ENCODE data around the gene SKP1.

Gene SKP1

GRCh38 chr5:134149571-134150303 is 27.0 kb downstream of the SKP1 start:
- no peak for DNase-seq
- Mint-ChIP-seq H3K4me3 (no peak overlapping the region), H3K4me1 (peaks cover 51% of the 10 kb centered on the region), H3K27ac (peak overlapping the region; percentile 73), H3K36me3 (ENCODE audit: low read depth) (peaks cover 48% of the 10 kb centered on the region), H3K9me3 (no peaks in the 10 kb centered on the region), H3K27me3 (ENCODE audit: low read depth, poor library complexity) (peaks cover 6% of the 10 kb centered on the region)
- no peak for TF ChIP-seq CTCF (IDR thresholded peaks at IDR 0.05)

GRCh38 chr5:134148986-134149539 is 27.7 kb downstream of the SKP1 start:
- DNase-seq = no peak
- no peaks in the 10 kb centered on the region for H3K9me3 Mint-ChIP-seq
- H3K4me3 Mint-ChIP-seq = no peak overlapping the region
- H3K27me3 Mint-ChIP-seq (ENCODE audit: low read depth, poor library complexity) = peaks cover 6% of the 10 kb centered on the region
- TF ChIP-seq CTCF (IDR thresholded peaks at IDR 0.05) = no peak
- H3K36me3 Mint-ChIP-seq (ENCODE audit: low read depth) = peaks cover 44% of the 10 kb centered on the region
- H3K4me1 Mint-ChIP-seq = peaks cover 51% of the 10 kb centered on the region
- peak overlapping the region; percentile 91 for H3K27ac Mint-ChIP-seq

GRCh38 chr5:134148316-134148715 is 28.4 kb downstream of the SKP1 start:
- Mint-ChIP-seq H3K27ac (peak overlapping the region; percentile 56), H3K4me1 (peaks cover 51% of the 10 kb centered on the region), H3K4me3 (no peak overlapping the region), H3K9me3 (no peaks in the 10 kb centered on the region), H3K36me3 (ENCODE audit: low read depth) (peaks cover 38% of the 10 kb centered on the region), H3K27me3 (ENCODE audit: low read depth, poor library complexity) (peaks cover 6% of the 10 kb centered on the region)
- peak; percentile 28 for TF ChIP-seq CTCF (IDR thresholded peaks at IDR 0.05)
- DNase-seq = no peak

GRCh38 chr5:134146651-134147518 is 29.9 kb downstream of the SKP1 start:
- TF ChIP-seq CTCF (IDR thresholded peaks at IDR 0.05) = no peak
- peaks cover 49% of the 10 kb centered on the region for H3K4me1 Mint-ChIP-seq
- peaks cover 6% of the 10 kb centered on the region for H3K27me3 Mint-ChIP-seq (ENCODE audit: low read depth, poor library complexity)
- H3K4me3 Mint-ChIP-seq = no peak overlapping the region
- no peaks in the 10 kb centered on the region for H3K9me3 Mint-ChIP-seq
- peak overlapping the region; percentile 78 for H3K27ac Mint-ChIP-seq
- DNase-seq = no peak
- H3K36me3 Mint-ChIP-seq (ENCODE audit: low read depth) = peaks cover 23% of the 10 kb centered on the region

- TF ChIP-seq CTCF (IDR thresholded peaks at IDR 0.05) = peak; percentile 93
- peaks cover 58% of the 10 kb centered on the region for H3K4me1 Mint-ChIP-seq
These were observed 30.8 kb downstream of the SKP1 start for GRCh38 chr5:134145779-134146581.

More at GRCh38 chr5:134145779-134146581, 30.8 kb downstream of the SKP1 start:
- Mint-ChIP-seq H3K36me3 (ENCODE audit: low read depth) (peaks cover 19% of the 10 kb centered on the region), H3K27ac (peak overlapping the region; percentile 71), H3K4me3 (no peak overlapping the region), H3K27me3 (ENCODE audit: low read depth, poor library complexity) (peaks cover 6% of the 10 kb centered on the region), H3K9me3 (no peaks in the 10 kb centered on the region)
- DNase-seq = peak; percentile 91
